RCC 7860 (cell line): ENCODE data around the gene FHOD3.
"Not testable (repeated sequence)": the region's sequence is repeated elsewhere in the genome, so short reads cannot be mapped to it uniquely, and the experiment has no call there.

Experiments
- DNase-seq: peaks from one replicate; pipeline ENCODE4 v3.0.0-alpha.2; 2015; ENCODE audit warnings: low spot score
- FAIRE-seq: peaks from 2 replicates; lab custom pipeline; 2012; peaks lifted over from hg19 to GRCh38; lab: Jason Lieb, UNC

Gene FHOD3

GRCh38 chr18:36441426-36442240 is 144.1 kb downstream of the FHOD3 start:
- DNase-seq (peak; percentile 54), FAIRE-seq (peak; percentile 88)

GRCh38 chr18:36442717-36443116 is 145.2 kb downstream of the FHOD3 start:
- no peak for DNase-seq
- FAIRE-seq, result no peak

- DNase-seq, result peak; percentile 16
- no peak for FAIRE-seq
These were observed 148.5 kb downstream of the FHOD3 start for GRCh38 chr18:36446059-36446458.

GRCh38 chr18:36448384-36449290 is 151.1 kb downstream of the FHOD3 start:
- DNase-seq, result no peak
- FAIRE-seq, result no peak

- FAIRE-seq (no peak), DNase-seq (no peak)
These were observed 151.9 kb downstream of the FHOD3 start for GRCh38 chr18:36449451-36449850.

- no peak for FAIRE-seq
- DNase-seq, result no peak
These were observed 152.8 kb downstream of the FHOD3 start for GRCh38 chr18:36450264-36450663.

GRCh38 chr18:36451454-36452251 is 154.1 kb downstream of the FHOD3 start:
- FAIRE-seq (no peak), DNase-seq (no peak)

- FAIRE-seq (no peak), DNase-seq (no peak)
These were observed 156.7 kb downstream of the FHOD3 start for GRCh38 chr18:36454245-36454644.

GRCh38 chr18:36454848-36455458 is 157.4 kb downstream of the FHOD3 start:
- no peak for DNase-seq
- FAIRE-seq, result no peak

- no peak for FAIRE-seq
- no peak for DNase-seq
These were observed 158.4 kb downstream of the FHOD3 start for GRCh38 chr18:36455931-36456330.

- DNase-seq (no peak), FAIRE-seq (no peak)
These were observed 159.1 kb downstream of the FHOD3 start for GRCh38 chr18:36456622-36457021.

- FAIRE-seq, result no peak
- DNase-seq, result no peak
These were observed 160.2 kb downstream of the FHOD3 start for GRCh38 chr18:36457683-36458082.

- FAIRE-seq (no peak), DNase-seq (no peak)
These were observed 160.8 kb downstream of the FHOD3 start for GRCh38 chr18:36458306-36458705.

- DNase-seq (no peak), FAIRE-seq (no peak)
These were observed 161.7 kb downstream of the FHOD3 start for GRCh38 chr18:36459203-36459602.

- DNase-seq (no peak), FAIRE-seq (no peak)
These were observed 162.3 kb downstream of the FHOD3 start for GRCh38 chr18:36459786-36460185.

GRCh38 chr18:36460324-36460850 is 162.9 kb downstream of the FHOD3 start:
- DNase-seq (no peak), FAIRE-seq (no peak)

- DNase-seq (no peak), FAIRE-seq (no peak)
These were observed 163.3 kb downstream of the FHOD3 start for GRCh38 chr18:36460854-36461253.

- DNase-seq (peak; percentile 23), FAIRE-seq (peak; percentile 8)
These were observed 164.1 kb downstream of the FHOD3 start for GRCh38 chr18:36461551-36461987.

GRCh38 chr18:36463516-36463915 is 166.0 kb downstream of the FHOD3 start:
- FAIRE-seq, DNase-seq: not testable (repeated sequence)

GRCh38 chr18:36464126-36464651 is 166.7 kb downstream of the FHOD3 start:
- FAIRE-seq (no peak), DNase-seq (no peak)
